ENCODE results near the gene CRAT.

DNA sequence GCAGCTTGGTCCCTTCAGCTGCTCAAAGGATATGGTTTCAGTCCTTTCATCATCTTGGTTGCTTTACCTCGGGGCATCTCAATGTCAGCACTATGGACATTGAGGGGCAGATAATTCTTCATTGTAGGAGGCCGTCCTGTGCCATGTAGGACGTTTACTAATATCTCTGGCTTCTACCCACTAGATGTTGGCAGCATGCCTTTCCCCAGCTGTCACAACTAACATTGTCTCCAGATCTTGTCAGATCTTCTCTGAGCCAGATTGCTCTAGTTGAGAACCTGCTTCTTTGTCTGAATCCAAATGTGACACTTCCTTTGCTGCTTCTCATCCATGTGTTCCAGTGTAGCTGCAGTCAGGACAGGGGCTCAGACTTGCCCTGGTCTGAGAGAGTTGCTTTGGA is 10.9 kb upstream of the CRAT start:
- TF ChIP-seq, protein P1, sequence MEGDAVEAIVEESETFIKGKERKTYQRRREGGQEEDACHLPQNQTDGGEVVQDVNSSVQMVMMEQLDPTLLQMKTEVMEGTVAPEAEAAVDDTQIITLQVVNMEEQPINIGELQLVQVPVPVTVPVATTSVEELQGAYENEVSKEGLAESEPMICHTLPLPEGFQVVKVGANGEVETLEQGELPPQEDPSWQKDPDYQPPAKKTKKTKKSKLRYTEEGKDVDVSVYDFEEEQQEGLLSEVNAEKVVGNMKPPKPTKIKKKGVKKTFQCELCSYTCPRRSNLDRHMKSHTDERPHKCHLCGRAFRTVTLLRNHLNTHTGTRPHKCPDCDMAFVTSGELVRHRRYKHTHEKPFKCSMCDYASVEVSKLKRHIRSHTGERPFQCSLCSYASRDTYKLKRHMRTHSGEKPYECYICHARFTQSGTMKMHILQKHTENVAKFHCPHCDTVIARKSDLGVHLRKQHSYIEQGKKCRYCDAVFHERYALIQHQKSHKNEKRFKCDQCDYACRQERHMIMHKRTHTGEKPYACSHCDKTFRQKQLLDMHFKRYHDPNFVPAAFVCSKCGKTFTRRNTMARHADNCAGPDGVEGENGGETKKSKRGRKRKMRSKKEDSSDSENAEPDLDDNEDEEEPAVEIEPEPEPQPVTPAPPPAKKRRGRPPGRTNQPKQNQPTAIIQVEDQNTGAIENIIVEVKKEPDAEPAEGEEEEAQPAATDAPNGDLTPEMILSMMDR (conservative IDR thresholded peaks at IDR 0.05; ENCODE audit: low read depth, low read length): no peak
- TF ChIP-seq POLR2A (IDR thresholded peaks at IDR 0.05; ENCODE audit: low read depth, low read length): no peak
- TF ChIP-seq, protein P2, sequence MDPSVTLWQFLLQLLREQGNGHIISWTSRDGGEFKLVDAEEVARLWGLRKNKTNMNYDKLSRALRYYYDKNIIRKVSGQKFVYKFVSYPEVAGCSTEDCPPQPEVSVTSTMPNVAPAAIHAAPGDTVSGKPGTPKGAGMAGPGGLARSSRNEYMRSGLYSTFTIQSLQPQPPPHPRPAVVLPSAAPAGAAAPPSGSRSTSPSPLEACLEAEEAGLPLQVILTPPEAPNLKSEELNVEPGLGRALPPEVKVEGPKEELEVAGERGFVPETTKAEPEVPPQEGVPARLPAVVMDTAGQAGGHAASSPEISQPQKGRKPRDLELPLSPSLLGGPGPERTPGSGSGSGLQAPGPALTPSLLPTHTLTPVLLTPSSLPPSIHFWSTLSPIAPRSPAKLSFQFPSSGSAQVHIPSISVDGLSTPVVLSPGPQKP (IDR thresholded peaks at IDR 0.05; ENCODE audit: borderline replicate concordance, low read depth, low read length): no peak
- TF ChIP-seq RFX5 (IDR thresholded peaks at IDR 0.05; ENCODE audit: low read depth, low read length): no peak
- no peak for TF ChIP-seq MXI1 (IDR thresholded peaks at IDR 0.05; ENCODE audit: borderline replicate concordance, low read depth, low read length)
- TF ChIP-seq CEBPB (IDR thresholded peaks at IDR 0.05; ENCODE audit: low read depth, low read length): no peak
- TF ChIP-seq BHLHE40 (IDR thresholded peaks at IDR 0.05; ENCODE audit: low read depth, low read length): no peak

All from IMR-90 (cell line).